ENCODE data around the gene TMPRSS6. TPM values are rescaled to one million over a fixed set of nuclear protein-coding genes. Genes with fewer than 3 reads are reported as not detected.

TMPRSS6 gene
- total RNA-seq, 2 donors from 2014 or later, result not detected

DNA sequence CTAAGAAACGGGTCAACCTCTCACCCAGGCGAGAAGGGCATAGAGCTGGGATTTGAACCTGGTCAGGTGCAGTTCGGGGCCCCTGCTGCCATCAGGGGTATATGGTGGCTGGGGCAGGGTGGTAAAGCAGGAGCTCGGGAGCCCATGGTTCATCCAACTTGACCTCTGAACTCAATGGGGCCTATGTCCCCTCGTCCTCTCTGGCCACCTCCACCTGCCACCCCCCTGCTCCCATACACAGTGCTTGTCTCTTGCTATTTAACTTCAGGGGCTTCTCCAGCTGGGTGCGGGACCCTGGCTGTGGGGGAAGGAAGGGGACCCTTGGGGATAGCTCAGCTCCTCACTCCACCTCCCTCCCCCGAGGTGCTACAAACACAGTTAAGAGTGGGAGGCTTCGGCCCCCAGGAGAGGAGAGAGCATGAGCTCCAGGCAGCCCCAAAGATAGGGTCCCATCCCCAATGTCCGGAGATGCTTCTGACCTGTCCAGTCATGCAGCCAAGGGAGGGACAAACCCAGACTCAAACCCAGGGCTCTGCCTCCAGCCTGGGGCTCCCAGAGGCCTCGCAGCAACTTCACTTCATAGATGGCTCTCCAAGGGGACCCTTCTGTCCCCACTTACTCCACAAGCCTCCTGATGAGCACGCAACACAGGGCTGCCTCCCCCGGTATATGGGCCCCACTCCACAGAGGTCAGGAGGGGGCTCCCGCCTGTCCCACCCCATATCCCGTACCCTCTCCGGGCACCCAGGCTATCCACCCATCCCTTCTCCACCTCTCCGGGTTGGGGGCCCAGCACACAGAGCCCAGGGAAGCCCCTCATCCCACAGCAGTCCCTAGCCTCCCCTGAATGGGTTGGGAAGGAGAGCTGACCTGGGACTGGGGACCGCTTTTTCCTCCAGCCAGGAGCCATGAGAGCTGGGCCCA, 39.5 kb upstream of the TMPRSS6 start:
- H3K4me3 ChIP-seq, result peak overlapping the region; percentile 48
- no peak for ATAC-seq (ENCODE audit: insufficient number of reproducible peaks, low FRiP score, low read depth)

GRCh38 chr22:37148031-37148651, 38.6 kb upstream of the TMPRSS6 start:
- Histone ChIP-seq H3K4me1 (ENCODE audit: control insufficient read depth in 1 of 2, low read depth in 2 of 2) (no peaks in the 10 kb centered on the region), H3K27ac (no peak overlapping the region), H3K36me3 (no peaks in the 10 kb centered on the region), H3K4me3 (no peak overlapping the region), H3K9me3 (no peaks in the 10 kb centered on the region), H3K27me3 (replicated peaks; ENCODE audit: insufficient read depth) (no peaks in the 10 kb centered on the region)
- no peak for TF ChIP-seq CTCF (IDR thresholded peaks at IDR 0.05)
- no peak for ATAC-seq (ENCODE audit: insufficient number of reproducible peaks, low FRiP score, low read depth)
- DNase-seq (ENCODE audit: low spot score), result no peak

More for the DNA sequence above, 39.5 kb upstream of the TMPRSS6 start:
- Histone ChIP-seq H3K27me3 (replicated peaks; ENCODE audit: insufficient read depth) (no peaks in the 10 kb centered on the region), H3K27ac (no peak overlapping the region), H3K4me1 (ENCODE audit: control insufficient read depth in 1 of 2, low read depth in 2 of 2) (no peaks in the 10 kb centered on the region), H3K9me3 (no peaks in the 10 kb centered on the region), H3K36me3 (no peaks in the 10 kb centered on the region)
- no peak for TF ChIP-seq CTCF (IDR thresholded peaks at IDR 0.05)
- no peak for DNase-seq (ENCODE audit: low spot score)

DNA sequence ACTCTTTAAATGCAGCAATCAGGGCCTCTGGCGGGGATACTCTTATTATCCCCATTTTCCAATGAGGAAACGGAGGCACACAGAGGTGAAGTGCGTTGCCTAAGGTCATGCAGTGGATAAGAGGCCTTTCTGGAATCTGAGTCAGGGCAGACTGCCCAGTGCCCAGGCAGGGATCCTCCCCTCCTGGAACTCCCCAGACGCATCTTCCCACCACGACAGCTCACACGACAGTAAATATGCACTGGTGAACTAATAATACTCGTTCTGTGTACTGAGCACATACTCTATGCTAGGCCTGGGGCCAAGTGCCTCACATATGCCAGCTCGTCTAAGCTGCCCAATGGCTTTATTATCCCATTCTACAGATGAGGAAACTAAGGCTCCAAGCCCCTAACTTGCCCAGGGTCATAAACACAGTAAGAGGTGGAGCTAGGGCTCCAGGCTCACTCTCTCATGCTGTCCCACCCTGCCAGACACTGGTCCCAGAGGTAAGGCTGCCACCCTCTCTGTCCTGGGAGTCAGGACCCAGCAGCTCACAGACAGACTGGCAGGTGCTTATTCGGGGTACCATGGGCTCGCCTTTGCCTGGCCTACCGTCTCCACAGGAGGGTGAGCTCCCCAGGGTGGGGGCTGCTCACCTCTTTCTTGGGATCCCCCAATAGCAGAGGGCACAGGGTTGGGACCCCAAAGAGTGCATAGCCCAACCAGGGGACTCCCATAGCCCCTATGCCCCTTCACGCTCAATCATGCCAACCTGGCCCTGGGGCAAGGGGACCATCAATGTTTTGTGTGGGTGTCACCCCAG, 37.9 kb upstream of the TMPRSS6 start:
- Histone ChIP-seq H3K4me1 (ENCODE audit: control insufficient read depth in 1 of 2, low read depth in 2 of 2) (no peaks in the 10 kb centered on the region), H3K27ac (no peak overlapping the region), H3K36me3 (no peaks in the 10 kb centered on the region), H3K4me3 (no peak overlapping the region), H3K9me3 (no peaks in the 10 kb centered on the region), H3K27me3 (replicated peaks; ENCODE audit: insufficient read depth) (no peaks in the 10 kb centered on the region)
- no peak for DNase-seq (ENCODE audit: low spot score)
- no peak for ATAC-seq (ENCODE audit: insufficient number of reproducible peaks, low FRiP score, low read depth)
- TF ChIP-seq CTCF (IDR thresholded peaks at IDR 0.05), result no peak

- Histone ChIP-seq H3K27me3 (replicated peaks; ENCODE audit: insufficient read depth) (no peaks in the 10 kb centered on the region), H3K9me3 (no peaks in the 10 kb centered on the region), H3K4me3 (no peak overlapping the region), H3K4me1 (ENCODE audit: control insufficient read depth in 1 of 2, low read depth in 2 of 2) (no peaks in the 10 kb centered on the region), H3K36me3 (no peaks in the 10 kb centered on the region), H3K27ac (no peak overlapping the region)
- no peak for DNase-seq (ENCODE audit: low spot score)
- ATAC-seq (ENCODE audit: insufficient number of reproducible peaks, low FRiP score, low read depth), result no peak
- no peak for TF ChIP-seq CTCF (IDR thresholded peaks at IDR 0.05)
Observed at GRCh38 chr22:37146507-37147180, 37.1 kb upstream of the TMPRSS6 start.
